ENCODE data around the gene UBALD1.

UBALD1 gene

GRCh38 chr16:4614571-4615383 is at the start of gene UBALD1:
TSS of gene UBALD1 (minus strand) at chr16:4614888. CDS start at chr16:4614797, 91 bp downstream.
- DNase-seq = peak; percentile 92

DNA sequence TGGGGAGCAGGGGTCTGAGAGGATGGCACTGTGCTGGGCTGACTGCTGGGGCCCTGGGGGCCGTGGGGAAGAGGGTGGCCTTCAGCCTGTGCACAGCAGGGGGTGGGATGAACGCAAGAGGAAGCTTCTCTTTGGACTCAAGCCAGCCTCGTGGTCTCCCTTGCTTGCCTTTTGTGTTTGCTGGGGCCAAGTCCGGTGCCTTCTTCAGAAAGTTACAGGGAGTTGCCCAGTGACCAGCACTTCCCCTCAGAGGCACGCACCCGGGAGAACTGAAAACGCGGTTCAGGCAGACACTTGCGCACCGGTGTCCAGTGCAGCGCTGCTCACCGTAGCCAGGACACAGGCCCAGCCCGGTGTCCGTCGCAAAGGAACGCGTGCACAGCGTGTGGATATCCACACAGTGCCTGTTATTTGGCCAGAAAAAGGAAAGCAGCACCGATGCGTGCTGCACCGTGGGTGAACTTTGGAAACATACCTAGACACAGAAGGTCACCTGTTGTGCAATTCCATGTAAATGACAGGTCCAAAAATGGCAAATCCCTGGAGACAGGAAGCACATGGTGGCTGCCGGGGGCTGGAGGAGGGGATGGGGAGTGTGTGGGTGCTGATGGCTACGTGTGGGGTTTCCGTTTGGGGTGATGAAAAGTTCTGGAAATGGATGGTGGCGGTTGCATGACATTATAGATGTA is 49.2 kb upstream of the UBALD1 start:
- no peak for DNase-seq

DNA sequence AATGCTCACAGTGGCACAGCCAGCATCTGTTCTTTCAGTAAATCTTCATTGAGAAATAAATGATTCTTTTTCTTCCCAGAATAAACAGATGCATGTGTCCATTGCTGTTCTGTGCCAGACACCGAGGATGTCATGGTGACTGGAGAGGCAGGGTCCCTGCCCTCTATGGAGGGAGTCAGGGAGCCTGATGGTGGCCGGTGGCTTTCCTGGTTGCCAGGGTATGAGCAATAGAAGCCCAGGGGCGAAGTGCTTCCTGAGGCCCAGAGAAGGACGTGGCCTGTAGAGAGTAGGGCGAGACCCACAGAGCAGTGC is 48.7 kb upstream of the UBALD1 start:
- DNase-seq = no peak

GRCh38 chr16:4661661-4662060 is 47.0 kb upstream of the UBALD1 start:
- no peak for DNase-seq

DNA sequence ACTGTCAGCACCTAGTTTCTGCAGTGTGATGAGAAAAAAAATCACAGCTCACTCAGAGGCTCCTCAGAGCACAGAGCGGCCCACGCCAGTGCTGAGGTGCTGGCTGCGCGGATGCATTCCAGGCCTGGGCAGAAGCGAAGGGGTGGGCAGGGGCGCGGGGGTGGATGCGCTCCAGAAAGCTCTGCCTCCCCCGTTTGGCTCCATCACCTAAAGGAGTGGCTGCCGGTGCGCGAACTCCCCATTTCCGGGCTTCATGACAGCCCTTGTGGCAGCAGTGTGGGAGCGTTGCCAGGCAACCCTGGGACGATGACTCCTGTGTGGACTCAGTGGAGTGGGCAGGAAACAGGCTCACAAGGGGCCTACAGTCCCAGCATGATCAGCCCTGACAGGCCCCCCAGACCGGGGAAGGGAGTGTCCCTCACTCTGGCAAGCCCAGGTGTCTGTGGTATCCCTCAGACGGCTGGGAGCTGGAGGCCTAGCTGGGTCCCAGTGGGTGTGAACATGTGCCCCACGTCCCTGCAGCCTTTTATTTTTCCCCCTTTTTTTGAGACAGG is 45.8 kb upstream of the UBALD1 start:
- peak; percentile 13 for DNase-seq

GRCh38 chr16:4659363-4660353 is 45.0 kb upstream of the UBALD1 start:
- no peak for DNase-seq

GRCh38 chr16:4656695-4657686 is 42.3 kb upstream of the UBALD1 start:
- no peak for DNase-seq

DNA sequence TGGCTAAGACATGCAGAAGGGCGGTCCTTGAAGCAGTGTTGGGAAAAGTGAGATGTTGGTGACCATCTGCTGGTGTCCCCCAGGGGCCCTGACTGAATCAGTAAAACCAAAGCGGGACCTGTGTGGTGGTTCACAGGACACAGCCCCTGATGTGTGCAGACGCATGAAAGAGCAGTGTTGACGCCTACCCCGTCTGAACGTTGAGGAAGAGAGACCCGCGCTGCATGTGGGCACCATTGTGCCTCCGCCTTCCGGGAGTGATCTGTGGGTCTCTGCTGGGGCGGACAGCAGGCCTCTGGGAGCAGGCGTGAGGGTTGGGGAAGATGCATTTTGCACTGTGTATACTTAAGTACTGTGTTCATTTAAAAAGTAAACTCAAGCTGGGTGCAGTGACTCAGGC is 41.5 kb upstream of the UBALD1 start:
- no peak for DNase-seq

DNA sequence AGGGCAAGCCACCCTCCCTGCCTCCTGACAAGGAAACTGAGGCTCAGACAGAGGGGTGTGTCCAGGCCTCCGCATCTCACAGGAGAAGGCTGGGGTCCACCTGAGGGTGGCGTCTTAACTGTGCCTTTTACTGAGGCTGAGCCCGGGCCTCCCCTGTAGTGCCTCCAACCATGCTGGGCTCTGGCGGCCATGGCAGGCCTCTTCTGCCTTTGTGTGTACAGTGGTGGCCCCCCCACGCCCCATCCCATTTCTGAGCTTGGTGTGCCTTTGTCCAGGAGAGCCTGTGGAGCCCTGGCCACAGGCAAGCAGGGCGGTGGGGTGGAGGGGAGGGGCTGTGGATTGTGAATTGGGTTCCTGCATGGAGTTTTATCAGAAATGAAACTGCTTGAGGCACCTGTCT is 41.1 kb upstream of the UBALD1 start:
- no peak for DNase-seq

GRCh38 chr16:4654964-4655590 is 40.4 kb upstream of the UBALD1 start:
- DNase-seq = no peak

DNA sequence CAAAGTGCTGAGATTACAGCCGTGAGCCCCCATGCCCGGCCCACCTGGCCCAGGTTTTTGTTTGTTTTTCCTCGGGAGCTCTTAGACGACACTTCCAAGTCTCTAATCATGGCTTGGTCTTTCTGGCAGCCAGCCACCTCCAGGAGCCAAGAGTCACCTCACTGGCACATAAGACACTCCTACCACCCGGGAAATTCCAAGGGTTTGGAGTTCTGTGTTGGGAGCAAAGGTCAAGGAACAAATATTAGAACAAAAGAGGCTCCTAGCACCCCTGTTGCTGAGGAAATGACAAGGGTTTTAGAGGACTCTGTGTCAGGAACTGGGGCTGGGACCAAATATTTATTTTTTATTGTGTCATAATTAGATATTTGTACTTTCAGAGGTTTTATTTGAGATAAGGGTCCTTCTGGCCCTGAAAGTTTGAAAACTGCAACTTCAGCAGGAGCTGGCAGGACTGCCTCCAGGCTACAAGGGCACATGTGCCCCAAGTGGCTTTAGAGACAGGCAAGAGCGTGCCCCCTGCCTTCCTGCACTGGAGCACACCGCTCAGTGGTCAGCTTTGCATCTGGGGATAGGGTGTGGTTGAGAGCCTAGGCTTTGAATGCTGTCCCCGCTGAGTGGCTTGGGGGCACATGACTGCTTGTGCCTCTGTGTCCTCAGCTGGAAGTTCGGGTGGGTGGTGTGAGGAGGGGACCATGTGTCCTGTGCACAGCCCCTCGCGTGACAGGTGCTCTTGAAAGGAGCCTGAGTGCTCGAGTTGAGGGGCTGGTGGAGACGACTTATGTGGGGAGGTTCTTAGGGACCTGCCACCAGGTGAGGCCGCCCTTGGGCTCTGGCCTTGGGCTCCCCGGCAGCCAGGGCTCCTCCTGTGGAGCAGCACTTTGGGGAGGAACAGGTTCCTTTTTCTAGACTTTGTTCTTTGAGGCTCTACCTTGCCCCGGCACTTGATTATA is 39.6 kb upstream of the UBALD1 start:
- no peak for DNase-seq

- DNase-seq = no peak
Observed at GRCh38 chr16:4652561-4652960, 37.9 kb upstream of the UBALD1 start.

DNA sequence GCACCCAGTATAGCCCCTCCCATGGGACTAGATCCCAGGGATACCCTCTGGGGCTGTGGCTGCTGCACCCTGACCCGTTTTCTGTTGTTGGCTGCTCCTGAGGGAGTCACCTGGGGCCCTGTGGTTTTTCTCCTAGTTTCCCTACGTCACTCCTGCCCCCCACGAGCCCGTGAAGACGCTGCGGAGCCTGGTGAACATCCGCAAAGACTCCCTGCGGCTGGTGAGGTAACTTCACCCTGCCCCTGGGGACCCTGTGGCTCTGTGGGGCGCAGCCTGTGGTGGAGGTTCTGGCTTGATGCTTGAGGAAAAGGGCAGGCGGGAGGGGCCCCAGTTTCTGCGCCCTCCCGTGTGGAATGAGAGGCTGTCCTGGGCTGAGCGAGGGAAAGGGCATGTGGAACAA is 37.1 kb upstream of the UBALD1 start:
- no peak for DNase-seq

DNA sequence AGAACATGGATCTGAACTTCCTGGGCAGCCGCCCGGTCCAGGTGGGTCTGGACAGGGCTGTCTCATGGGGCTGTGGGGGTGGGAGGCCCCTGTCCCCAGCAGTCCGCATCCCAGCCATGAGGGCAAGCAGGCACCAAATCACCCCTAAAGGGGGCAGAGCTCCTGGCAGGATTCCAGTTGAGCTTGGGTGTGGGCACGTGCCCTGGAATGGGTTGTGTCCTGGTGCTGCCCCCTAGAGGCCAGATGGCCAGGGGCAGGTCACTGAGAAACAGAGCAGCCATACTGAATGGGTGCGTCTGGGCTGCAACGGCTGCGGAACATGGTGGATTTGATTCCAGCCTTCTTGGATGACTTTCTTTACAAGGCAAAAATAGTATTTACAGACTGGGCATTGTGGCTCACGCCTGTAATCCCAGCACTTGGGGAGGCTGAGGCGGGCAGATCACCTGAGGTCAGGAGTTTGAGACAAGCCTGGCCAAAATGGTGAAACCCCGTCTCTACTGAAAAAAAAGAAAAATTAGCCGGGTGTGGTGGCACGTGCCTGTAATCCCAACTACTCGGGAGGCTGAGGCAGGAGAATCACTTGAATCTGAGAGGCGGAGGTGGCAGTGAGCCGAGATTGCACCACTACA is 35.9 kb upstream of the UBALD1 start:
- DNase-seq = peak; percentile 49

DNA sequence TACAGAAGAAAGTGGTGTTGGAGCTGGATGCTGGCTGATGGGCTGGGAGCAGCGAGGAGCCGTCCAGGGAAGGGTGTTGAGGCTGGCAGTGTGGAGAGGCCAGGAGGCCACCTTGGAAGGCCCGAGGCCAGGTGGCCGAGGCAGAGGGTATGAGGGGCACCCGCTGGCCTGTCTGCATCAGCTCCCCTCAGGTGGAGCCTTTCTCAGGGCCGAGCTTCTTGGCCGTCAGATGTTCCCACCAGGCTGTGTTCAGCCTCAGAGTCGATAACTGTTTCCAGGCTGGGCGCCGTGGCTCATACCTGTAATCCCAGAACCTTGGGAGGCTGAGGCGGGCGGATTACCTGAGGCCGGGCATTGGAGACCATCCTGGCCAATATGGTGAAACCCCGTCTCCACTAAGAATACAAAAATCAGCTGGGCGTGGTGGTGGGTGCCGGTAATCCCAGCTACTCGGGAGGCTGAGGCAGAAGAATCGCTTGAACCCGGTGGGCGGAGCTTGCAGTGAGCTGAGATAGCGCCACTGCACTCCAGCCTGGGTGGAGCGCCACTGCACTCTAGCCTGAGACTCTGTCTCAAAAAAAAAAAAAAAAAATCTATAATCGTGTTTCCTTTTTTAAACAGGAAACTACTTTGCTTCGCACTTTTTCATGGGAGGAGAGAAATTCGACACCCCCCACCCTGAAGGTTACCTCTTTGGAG is 35.2 kb upstream of the UBALD1 start:
- DNase-seq = no peak

DNA sequence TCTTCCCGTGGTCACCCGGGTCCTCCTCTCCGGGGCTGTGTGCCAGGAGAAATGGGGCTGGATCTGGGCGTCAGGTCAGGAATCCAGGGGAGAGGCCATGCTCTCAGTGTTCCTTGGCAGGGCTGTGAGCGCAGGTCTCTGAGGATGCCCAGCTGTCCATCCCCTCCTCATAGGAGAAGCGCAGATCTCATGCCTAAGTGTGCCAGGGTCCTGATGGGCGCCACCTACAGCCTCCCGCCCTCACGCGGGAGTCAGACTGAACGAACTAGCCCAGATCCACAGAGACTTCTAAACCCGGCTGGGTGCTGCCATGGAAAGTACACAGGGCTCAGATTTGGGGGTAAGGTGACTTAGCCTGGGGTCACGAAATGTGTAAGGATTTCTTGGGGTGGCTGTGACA is 34.2 kb upstream of the UBALD1 start:
- DNase-seq = no peak

- no peak for DNase-seq
Observed at GRCh38 chr16:4647644-4647980, 32.9 kb upstream of the UBALD1 start.

DNA sequence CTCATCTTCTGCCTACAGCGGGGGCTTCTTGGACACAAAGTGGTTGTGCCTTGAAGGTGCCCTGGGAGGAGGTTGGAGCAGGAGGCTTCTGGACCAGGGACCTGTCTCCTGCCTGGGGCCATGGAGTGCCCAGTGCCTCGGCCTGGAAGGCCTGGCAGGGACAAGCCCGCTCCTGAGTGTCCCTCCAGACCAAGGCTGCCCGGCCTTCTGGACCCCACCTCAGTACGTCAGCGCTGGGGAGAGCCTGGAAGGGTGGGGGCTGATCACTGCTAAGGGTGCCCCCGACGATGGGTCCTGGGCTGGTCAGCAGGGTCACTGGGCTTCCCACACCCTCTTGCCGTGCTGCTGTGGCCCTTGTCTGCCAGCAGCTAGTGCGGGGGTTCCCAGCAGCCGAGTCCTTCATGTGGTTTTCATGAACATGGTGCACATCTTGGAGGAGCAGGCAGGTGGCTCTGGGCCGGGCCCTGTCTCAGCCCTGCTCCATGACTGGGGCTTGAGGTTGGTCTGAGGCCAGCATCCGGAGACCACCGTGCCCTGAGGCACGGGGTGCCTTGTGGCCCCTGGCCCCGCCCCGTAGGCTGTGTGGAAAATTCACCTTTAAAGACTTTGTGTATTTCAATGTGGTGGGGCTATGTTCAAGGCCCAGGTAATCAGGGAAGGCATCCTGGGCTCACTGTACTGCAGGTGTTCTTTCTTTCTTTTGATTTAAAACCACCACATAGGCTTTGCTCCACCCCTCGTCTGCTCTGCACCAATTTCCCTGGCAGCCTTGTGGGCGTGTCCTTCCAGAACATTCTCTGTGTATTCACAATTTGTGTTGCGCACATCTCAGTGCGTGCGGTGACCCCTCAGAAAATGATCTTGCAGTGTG is 32.3 kb upstream of the UBALD1 start:
- DNase-seq = no peak
